Measurements from ENCODE around the gene MILR1.

DNA sequence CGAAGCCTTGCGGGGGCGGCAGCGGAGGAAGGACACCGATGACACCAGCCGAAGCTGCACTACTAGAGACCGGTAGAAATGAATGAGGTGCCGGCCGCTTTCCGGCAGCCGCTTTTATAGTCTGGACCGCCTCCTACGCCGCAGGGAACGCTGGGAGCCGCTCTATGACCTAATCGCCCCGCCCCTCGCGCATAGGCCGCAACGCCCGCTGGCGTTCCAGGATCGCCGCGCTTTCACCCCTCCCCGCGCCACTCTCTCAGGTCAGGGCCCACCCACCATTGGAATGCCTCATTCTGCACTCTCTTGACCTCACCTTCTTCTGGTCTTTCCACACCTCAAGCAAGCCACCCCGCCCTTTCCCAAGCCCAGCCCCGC lies 57.3 kb downstream of the MILR1 start, which contains the start of gene DDX5:
- TF ChIP-seq, protein P1, sequence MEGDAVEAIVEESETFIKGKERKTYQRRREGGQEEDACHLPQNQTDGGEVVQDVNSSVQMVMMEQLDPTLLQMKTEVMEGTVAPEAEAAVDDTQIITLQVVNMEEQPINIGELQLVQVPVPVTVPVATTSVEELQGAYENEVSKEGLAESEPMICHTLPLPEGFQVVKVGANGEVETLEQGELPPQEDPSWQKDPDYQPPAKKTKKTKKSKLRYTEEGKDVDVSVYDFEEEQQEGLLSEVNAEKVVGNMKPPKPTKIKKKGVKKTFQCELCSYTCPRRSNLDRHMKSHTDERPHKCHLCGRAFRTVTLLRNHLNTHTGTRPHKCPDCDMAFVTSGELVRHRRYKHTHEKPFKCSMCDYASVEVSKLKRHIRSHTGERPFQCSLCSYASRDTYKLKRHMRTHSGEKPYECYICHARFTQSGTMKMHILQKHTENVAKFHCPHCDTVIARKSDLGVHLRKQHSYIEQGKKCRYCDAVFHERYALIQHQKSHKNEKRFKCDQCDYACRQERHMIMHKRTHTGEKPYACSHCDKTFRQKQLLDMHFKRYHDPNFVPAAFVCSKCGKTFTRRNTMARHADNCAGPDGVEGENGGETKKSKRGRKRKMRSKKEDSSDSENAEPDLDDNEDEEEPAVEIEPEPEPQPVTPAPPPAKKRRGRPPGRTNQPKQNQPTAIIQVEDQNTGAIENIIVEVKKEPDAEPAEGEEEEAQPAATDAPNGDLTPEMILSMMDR (IDR thresholded peaks at IDR 0.05 in 8 of 11, conservative IDR thresholded peaks at IDR 0.05 in 3 of 11), result peak in 1 of 11 experiments; percentile 19
- peak; percentile 95 to 98 (median 97) for TF ChIP-seq POLR2A (IDR thresholded peaks at IDR 0.05)
